Body of pancreas (tissue), 4 donors: ENCODE data around the gene THAP8. TPM values are rescaled to one million over a fixed set of nuclear protein-coding genes. Genes with fewer than 3 reads are reported as not detected.

Experiments
- ATAC-seq: fragments of 150-250 bp; one replicate; pipeline ENCODE4 v1.9.1; 2016
- DNase-seq, 4 donors: peaks; one replicate each; pipeline ENCODE4 v3.0.0-alpha.2; 2019
- H3K27ac ChIP-seq, 4 donors: fragments of 200-600 bp; sonication (generic); 1 replicate in 3 of 4; 2 replicates in 1 of 4; pipeline versions ENCODE4 v1.5.1 to v1.6.1; 2016 to 2019; ENCODE audit warnings: mild to moderate bottlenecking in 1 of 4, mixed read lengths in 1 of 4, moderate library complexity in 1 of 4
- H3K27me3 ChIP-seq, 2 donors: fragments of 200-600 bp; sonication (generic); one replicate each; pipeline ENCODE4 v1.6.0; 2016; ENCODE audit warnings: mild to moderate bottlenecking in 1 of 2
- H3K36me3 ChIP-seq, 2 donors: fragments of 200-600 bp; sonication (generic); replicated peaks in 1 of 2; 2 replicates each; pipeline ENCODE4 v1.5.1; 2016; ENCODE audit warnings: low read depth in 2 of 2; ENCODE audit not compliant: insufficient read depth in 1 of 2
- H3K4me1 ChIP-seq: fragments of 200-600 bp; sonication (generic); one replicate; pipeline ENCODE4 v1.6.0; 2016
- H3K4me3 ChIP-seq, 2 donors: fragments of 200-600 bp; sonication (generic); 1 replicate in 1 of 2; 2 replicates in 1 of 2; pipeline ENCODE4 v1.5.1; 2016 to 2019
- H3K9me3 ChIP-seq, 3 donors: fragments of 200-600 bp; sonication (generic); 1 replicate in 2 of 3; 2 replicates in 1 of 3; pipeline ENCODE4 v1.5.1; 2016
- CTCF ChIP-seq, 7 experiments: fragments of 450-650 bp in 4 of 7; fragments of 200-600 bp in 3 of 7; sonication (generic) in 3 of 7; IDR thresholded peaks; one replicate each; pipeline ENCODE4 v1.5.1; 2016 to 2019; ENCODE audit warnings: antibody characterized with exemption in 7 of 7
- POLR2A ChIP-seq, 3 donors: fragments of 450-650 bp; IDR thresholded peaks; one replicate each; pipeline ENCODE4 v1.6.1; 2016; ENCODE audit warnings: antibody characterized with exemption in 3 of 3, mild to moderate bottlenecking in 2 of 3
- WGBS, 2 donors: methylation state at CpG; one replicate each; pipeline ENCODE4 v1.1.5; 2017; 5-methylcytosine and 5-hydroxymethylcytosine counted together
- intact Hi-C: fragments of 100-400 bp; cut with DNase I; formaldehyde crosslinking; loops from one replicate; pipeline ENCODE4 v1.15.1; 2023
- total RNA-seq, 2 donors: library from RNA; depleted of rRNA; stranded (reverse); fragments of >200 nt; gene quantifications; one replicate each; pipeline ENCODE4 v1.1.0, GENCODE V29; 2016

The THAP8 gene
- total RNA-seq, 2 donors from 2014 or later, result 1.3 to 6.0 TPM

GRCh38 chr19:36009220-36009619 is 44.9 kb downstream of the THAP8 start:
- no peaks in the 10 kb centered on the region for H3K9me3 ChIP-seq
- no peak for TF ChIP-seq CTCF (IDR thresholded peaks at IDR 0.05)
- TF ChIP-seq POLR2A (IDR thresholded peaks at IDR 0.05), result peak in 2 of 3 donors; percentile 8 to 10
- intact Hi-C loops, result no loop called here
- peak overlapping the region in 3 of 4 donors; percentile 65 to 84 (median 74) for H3K27ac ChIP-seq
- 1% methylated on average over 14 to 46 of the region's 50 CpGs for WGBS, 2 donors
- peak; percentile 50 for ATAC-seq
- H3K36me3 ChIP-seq, result no peaks in the 10 kb centered on the region
- H3K4me3 ChIP-seq, result peak overlapping the region; percentile 10 to 18
- peaks cover 29% of the 10 kb centered on the region for H3K4me1 ChIP-seq
- DNase-seq, result peak; percentile 66 to 78 (median 74)
- no peaks in the 10 kb centered on the region for H3K27me3 ChIP-seq

GRCh38 chr19:36008336-36008978 is 45.6 kb downstream of the THAP8 start, which contains the start of gene SYNE4:
Gene SYNE4 (minus strand): TSS chr19:36008813. CDS start chr19:36008681, 132 bp downstream.
- DNase-seq (peak; percentile 67 to 87 (median 85)), ATAC-seq (peak; percentile 85)
- Histone ChIP-seq H3K4me1 (peaks cover 26% of the 10 kb centered on the region), H3K36me3 (no peaks in the 10 kb centered on the region), H3K27ac (peak within 1 kb of the TSS; percentile 47 to 84 (median 70)), H3K4me3 (peak within 1 kb of the TSS; percentile 10 to 18), H3K9me3 (no peaks in the 10 kb centered on the region), H3K27me3 (no peaks in the 10 kb centered on the region)
- intact Hi-C loops, result no loop called here
- TF ChIP-seq CTCF (IDR thresholded peaks at IDR 0.05) (no peak), POLR2A (IDR thresholded peaks at IDR 0.05) (peak; percentile 17 to 66 (median 66))
- WGBS, 2 donors, result 8 to 19% methylated on average over 3 to 18 of the region's 19 CpGs

GRCh38 chr19:36006955-36007354 is 47.1 kb downstream of the THAP8 start:
- DNase-seq (no peak), ATAC-seq (no peak)
- no peak for TF ChIP-seq POLR2A (IDR thresholded peaks at IDR 0.05)
- TF ChIP-seq CTCF (IDR thresholded peaks at IDR 0.05), result no peak
- Histone ChIP-seq H3K36me3 (no peaks in the 10 kb centered on the region), H3K27ac (no peak overlapping the region), H3K4me3 (no peak overlapping the region), H3K4me1 (peaks cover 22% of the 10 kb centered on the region), H3K27me3 (no peaks in the 10 kb centered on the region), H3K9me3 (no peaks in the 10 kb centered on the region)
- WGBS, 2 donors, result 68 to 74% methylated on average over 3 to 5 of the region's 5 CpGs
- intact Hi-C loops, result no loop called here

GRCh38 chr19:36003284-36003683 is 50.8 kb downstream of the THAP8 start:
- Histone ChIP-seq H3K36me3 (no peaks in the 10 kb centered on the region), H3K4me3 (no peak overlapping the region), H3K27me3 (no peaks in the 10 kb centered on the region), H3K27ac (no peak overlapping the region), H3K9me3 (no peaks in the 10 kb centered on the region), H3K4me1 (peaks cover 20% of the 10 kb centered on the region)
- WGBS, 2 donors, result 75 to 89% methylated on average over 3 to 4 of the region's 4 CpGs
- no peak for ATAC-seq
- no peak for DNase-seq
- intact Hi-C loops, result no loop called here
- TF ChIP-seq CTCF (IDR thresholded peaks at IDR 0.05) (no peak), POLR2A (IDR thresholded peaks at IDR 0.05) (no peak)

GRCh38 chr19:36001605-36002004 is 52.5 kb downstream of the THAP8 start:
- peaks cover 25% of the 10 kb centered on the region for H3K4me1 ChIP-seq
- no peaks in the 10 kb centered on the region for H3K27me3 ChIP-seq
- no peak overlapping the region for H3K27ac ChIP-seq
- no peak overlapping the region for H3K4me3 ChIP-seq
- WGBS, 2 donors, result 98 to 100% methylated on average over 3 of the region's 3 CpGs
- TF ChIP-seq CTCF (IDR thresholded peaks at IDR 0.05), result no peak
- TF ChIP-seq POLR2A (IDR thresholded peaks at IDR 0.05), result no peak
- no peaks in the 10 kb centered on the region for H3K36me3 ChIP-seq
- no peak for ATAC-seq
- H3K9me3 ChIP-seq, result no peaks in the 10 kb centered on the region
- no peak for DNase-seq
- intact Hi-C loops, result no loop called here
